ENCODE measurements around the gene EEF2KMT. TPM values are rescaled to one million over a fixed set of nuclear protein-coding genes. Genes with fewer than 3 reads are reported as not detected.
"Not testable (repeated sequence)": the region's sequence is repeated elsewhere in the genome, so short reads cannot be mapped to it uniquely, and the experiment has no call there.

The EEF2KMT gene
- total RNA-seq, 4 donors from 2014 or later = 6.3 to 15.8 (median 8.8) TPM

DNA sequence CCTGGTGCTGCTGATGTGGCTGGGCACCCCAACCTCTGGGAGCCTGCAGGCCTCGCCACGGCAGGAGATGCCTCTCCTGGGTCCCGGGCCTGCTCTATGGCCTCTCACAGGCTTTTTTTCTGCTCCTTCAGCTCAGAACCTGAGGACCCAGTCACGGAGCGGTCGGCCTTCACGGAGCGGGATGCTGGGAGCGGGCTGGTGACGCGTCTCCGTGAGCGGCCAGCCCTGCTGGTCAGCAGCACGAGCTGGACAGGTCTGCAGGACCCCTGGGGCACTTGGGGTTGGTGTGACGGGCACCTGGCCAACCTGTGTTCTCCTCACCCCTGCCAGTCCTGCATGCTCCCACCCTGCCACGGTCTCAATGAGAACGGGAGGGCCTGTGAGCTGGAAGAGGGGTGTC lies 19.0 kb downstream of the EEF2KMT start:
- Histone ChIP-seq H3K4me1 (peaks cover 0 to 9% (median 0%) of the 10 kb centered on the region in 3 donors), H3K27me3 (no peaks in the 10 kb centered on the region), H3K36me3 (peaks cover 0 to 98% (median 0%) of the 10 kb centered on the region in 3 donors), H3K27ac (no peak overlapping the region), H3K9me3 (no peaks in the 10 kb centered on the region), H3K4me3 (no peak overlapping the region)
- WGBS, 2 donors = 92 to 94% methylated on average over 3 to 4 of the region's 17 CpGs
- no peak for DNase-seq
- intact Hi-C loops (cut with DNase I) = no loop called here
- TF ChIP-seq, protein P1, sequence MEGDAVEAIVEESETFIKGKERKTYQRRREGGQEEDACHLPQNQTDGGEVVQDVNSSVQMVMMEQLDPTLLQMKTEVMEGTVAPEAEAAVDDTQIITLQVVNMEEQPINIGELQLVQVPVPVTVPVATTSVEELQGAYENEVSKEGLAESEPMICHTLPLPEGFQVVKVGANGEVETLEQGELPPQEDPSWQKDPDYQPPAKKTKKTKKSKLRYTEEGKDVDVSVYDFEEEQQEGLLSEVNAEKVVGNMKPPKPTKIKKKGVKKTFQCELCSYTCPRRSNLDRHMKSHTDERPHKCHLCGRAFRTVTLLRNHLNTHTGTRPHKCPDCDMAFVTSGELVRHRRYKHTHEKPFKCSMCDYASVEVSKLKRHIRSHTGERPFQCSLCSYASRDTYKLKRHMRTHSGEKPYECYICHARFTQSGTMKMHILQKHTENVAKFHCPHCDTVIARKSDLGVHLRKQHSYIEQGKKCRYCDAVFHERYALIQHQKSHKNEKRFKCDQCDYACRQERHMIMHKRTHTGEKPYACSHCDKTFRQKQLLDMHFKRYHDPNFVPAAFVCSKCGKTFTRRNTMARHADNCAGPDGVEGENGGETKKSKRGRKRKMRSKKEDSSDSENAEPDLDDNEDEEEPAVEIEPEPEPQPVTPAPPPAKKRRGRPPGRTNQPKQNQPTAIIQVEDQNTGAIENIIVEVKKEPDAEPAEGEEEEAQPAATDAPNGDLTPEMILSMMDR (IDR thresholded peaks at IDR 0.05) = no peak
- no peak for TF ChIP-seq POLR2A (IDR thresholded peaks at IDR 0.05)

DNA sequence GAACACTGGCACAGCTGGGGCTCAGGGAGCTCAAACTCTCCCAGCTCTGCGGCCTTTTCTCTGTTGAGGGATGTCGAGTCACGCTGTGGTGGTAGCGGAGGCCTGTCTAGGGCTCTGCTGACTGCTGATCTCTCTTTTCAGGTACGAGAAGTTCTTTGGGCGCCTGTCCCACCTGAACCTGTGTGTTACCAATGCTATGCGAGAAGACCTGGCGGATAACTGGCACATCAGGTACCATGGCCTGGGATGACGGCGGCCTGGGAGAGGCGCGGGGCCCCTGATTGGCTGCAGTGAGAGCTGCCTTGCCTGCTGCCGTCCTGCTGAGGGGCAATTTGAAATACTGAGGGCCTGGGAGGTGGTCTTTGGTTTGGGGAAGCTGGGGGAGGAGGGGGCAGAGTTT lies 20.3 kb downstream of the EEF2KMT start:
- H3K4me1 ChIP-seq = peaks cover 0 to 20% (median 7%) of the 10 kb centered on the region in 3 donors
- no peak for DNase-seq
- H3K4me3 ChIP-seq = no peak overlapping the region
- peaks cover 0 to 88% (median 0%) of the 10 kb centered on the region in 3 donors for H3K36me3 ChIP-seq
- intact Hi-C loops (cut with DNase I) = no loop called here
- 89 to 96% methylated on average over 10 to 12 of the region's 13 CpGs for WGBS, 2 donors
- H3K27me3 ChIP-seq = no peaks in the 10 kb centered on the region
- H3K9me3 ChIP-seq = no peaks in the 10 kb centered on the region
- TF ChIP-seq POLR2A (IDR thresholded peaks at IDR 0.05) = no peak
- TF ChIP-seq, protein P1 (IDR thresholded peaks at IDR 0.05) = no peak
- no peak overlapping the region for H3K27ac ChIP-seq

DNA sequence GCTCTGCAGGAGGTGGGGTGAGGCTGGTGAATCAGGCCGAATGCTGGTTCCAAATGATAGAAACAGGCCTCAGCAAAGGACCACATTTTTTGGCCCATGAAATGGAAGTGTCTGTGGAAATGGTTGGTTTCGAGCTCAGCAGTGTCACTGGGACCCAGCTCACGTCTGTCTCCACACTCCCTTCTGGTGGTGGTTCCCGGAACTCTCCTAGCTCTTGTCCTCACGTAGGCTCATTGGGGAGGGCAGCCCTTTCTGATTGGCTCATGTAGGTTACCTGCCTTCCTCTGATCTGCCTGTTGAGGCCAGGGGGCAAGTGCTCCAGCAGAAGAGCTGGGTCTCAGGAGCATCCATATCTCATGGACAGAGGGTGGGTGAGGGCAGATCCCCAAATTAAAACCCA lies 22.0 kb downstream of the EEF2KMT start:
- TF ChIP-seq POLR2A (IDR thresholded peaks at IDR 0.05) = no peak
- TF ChIP-seq, protein P1 (IDR thresholded peaks at IDR 0.05) = no peak
- H3K4me3 ChIP-seq = no peak overlapping the region
- H3K9me3 ChIP-seq = no peaks in the 10 kb centered on the region
- H3K4me1 ChIP-seq = peaks cover 0 to 27% (median 10%) of the 10 kb centered on the region in 3 donors
- no peak for DNase-seq
- no peak overlapping the region for H3K27ac ChIP-seq
- intact Hi-C loops (cut with DNase I) = no loop called here
- WGBS, 2 donors = 83 to 92% methylated on average over 5 of the region's 5 CpGs
- H3K27me3 ChIP-seq = no peaks in the 10 kb centered on the region
- H3K36me3 ChIP-seq = peaks cover 0 to 74% (median 0%) of the 10 kb centered on the region in 3 donors

DNA sequence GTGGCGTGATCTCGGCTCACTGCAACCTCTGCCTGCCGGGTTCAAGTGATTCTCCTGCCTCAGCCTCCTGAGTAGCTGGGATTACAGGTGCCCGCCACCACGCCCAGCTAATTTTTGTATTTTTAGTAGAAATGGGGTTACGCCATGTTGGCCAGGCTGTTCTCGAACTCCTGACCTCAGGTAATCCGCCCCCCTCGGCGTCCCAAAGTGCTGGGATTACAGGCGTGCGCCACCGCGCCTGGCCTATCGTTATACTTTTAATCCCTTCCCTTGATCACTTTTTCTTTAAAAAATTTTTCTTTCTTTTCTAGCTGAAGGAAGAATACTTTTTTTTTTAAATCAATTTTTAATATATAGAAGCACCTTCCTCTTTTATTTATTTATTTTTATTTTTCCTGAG lies 23.8 kb downstream of the EEF2KMT start:
- H3K27me3 ChIP-seq; H3K4me3 ChIP-seq; H3K9me3 ChIP-seq; DNase-seq; intact Hi-C loops (cut with DNase I); H3K27ac ChIP-seq: not testable (repeated sequence)
- peaks cover 0 to 56% (median 0%) of the 10 kb centered on the region in 3 donors for H3K36me3 ChIP-seq
- H3K4me1 ChIP-seq = peaks cover 0 to 24% (median 10%) of the 10 kb centered on the region in 3 donors
- 93 to 94% methylated on average over 13 to 15 of the region's 15 CpGs for WGBS, 2 donors

DNA sequence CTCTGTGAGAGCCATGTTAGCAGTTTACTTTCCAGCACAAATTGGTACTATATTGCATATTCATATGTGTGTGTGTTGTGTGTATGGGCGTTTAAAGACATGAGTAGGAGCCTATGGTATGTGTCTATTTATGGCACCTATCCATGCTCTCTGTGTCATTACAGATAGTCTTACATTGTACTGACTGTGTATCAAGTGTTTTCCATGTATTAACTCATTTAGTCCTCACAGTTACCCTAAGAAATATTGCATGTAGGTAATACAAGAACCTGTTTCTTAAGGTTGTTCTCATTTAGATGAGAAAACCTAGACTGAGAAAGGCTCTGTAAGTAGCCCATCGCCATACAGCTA lies 24.3 kb downstream of the EEF2KMT start:
- TF ChIP-seq, protein P1 (IDR thresholded peaks at IDR 0.05) = no peak
- TF ChIP-seq POLR2A (IDR thresholded peaks at IDR 0.05) = no peak

More for the DNA sequence above, 24.3 kb downstream of the EEF2KMT start:
- H3K4me3 ChIP-seq = no peak overlapping the region
- no peaks in the 10 kb centered on the region for H3K27me3 ChIP-seq
- H3K9me3 ChIP-seq = no peaks in the 10 kb centered on the region
- WGBS, 2 donors = 64 to 68% methylated on average over 2 of the region's 2 CpGs
- DNase-seq = no peak
- peaks cover 0 to 24% (median 10%) of the 10 kb centered on the region in 3 donors for H3K4me1 ChIP-seq
- no peak overlapping the region for H3K27ac ChIP-seq
- H3K36me3 ChIP-seq = peaks cover 0 to 50% (median 0%) of the 10 kb centered on the region in 3 donors
- intact Hi-C loops (cut with DNase I) = no loop called here
